Spinal cord (tissue), 10 donors: Measurements from ENCODE around the gene HGFAC. TPM values are rescaled to one million over a fixed set of nuclear protein-coding genes. Genes with fewer than 3 reads are reported as not detected.

Source experiments
- DNase-seq, 6 donors: peaks; one replicate each; pipeline versions ENCODE4 v3.0.0 to v3.0.0-alpha.2; 2013 to 2015; ENCODE audit warnings: low spot score in 6 of 6, low read depth in 4 of 6
- H3K27ac ChIP-seq: one replicate; pipeline ENCODE4 v1.5.1; 2013; ENCODE audit warnings: low read depth, low read length, control low read depth
- H3K27me3 ChIP-seq: one replicate; pipeline ENCODE4 v1.6.1; 2013; ENCODE audit warnings: low read length; ENCODE audit not compliant: control insufficient read depth, insufficient read depth
- H3K36me3 ChIP-seq: one replicate; pipeline ENCODE4 v1.6.1; 2013; ENCODE audit warnings: low read length; ENCODE audit not compliant: control insufficient read depth, insufficient read depth
- H3K4me1 ChIP-seq: one replicate; pipeline ENCODE4 v1.6.1; 2013; ENCODE audit warnings: low read length; ENCODE audit not compliant: control insufficient read depth, insufficient read depth
- H3K4me3 ChIP-seq: one replicate; pipeline ENCODE4 v1.5.1; 2013; ENCODE audit warnings: low read depth, low read length, control low read depth
- H3K9me3 ChIP-seq: one replicate; pipeline ENCODE4 v1.6.1; 2013; ENCODE audit warnings: low read length; ENCODE audit not compliant: control insufficient read depth, insufficient read depth
- WGBS: methylation state at CpG from one replicate; pipeline ENCODE4 v1.1.5; 2013; ENCODE audit warnings: missing lambda C conversion rate; ENCODE audit not compliant: insufficient coverage; 5-methylcytosine and 5-hydroxymethylcytosine counted together
- polyA plus RNA-seq, 2 donors: library from polyadenylated mRNA; unstranded; fragments of 120-200 nt; gene quantifications; one replicate each; pipeline ENCODE4 v1.2.1, GENCODE V29; 2013; ENCODE audit not compliant: insufficient read length in 2 of 2
- total RNA-seq, 2 donors: library from RNA; depleted of rRNA in 1 of 2; stranded (reverse); fragments of 120-200 nt in 1 of 2; fragments of >200 nt in 1 of 2; gene quantifications; one replicate each; pipeline versions ENCODE4 v1.2.3 to v1.2.4, GENCODE V29; 2013 to 2014
- donor health status: healthy.

Gene HGFAC
- total and polyA plus RNA-seq, 4 donors = 0.40 to 6.1 (median 3.5) TPM

- Histone ChIP-seq H3K36me3 (peaks cover 10% of the 10 kb centered on the region), H3K4me1 (peaks cover 65% of the 10 kb centered on the region), H3K4me3 (no peak overlapping the region), H3K27me3 (peaks cover 19% of the 10 kb centered on the region), H3K27ac (no peak overlapping the region), H3K9me3 (no peaks in the 10 kb centered on the region)
- DNase-seq = no peak
- WGBS = 89% methylated on average over 12 of the region's 12 CpGs
Measured at GRCh38 chr4:3482707-3483106, 40.9 kb downstream of the HGFAC start.

GRCh38 chr4:3483471-3483921 lies 41.7 kb downstream of the HGFAC start:
- whole genome bisulfite sequencing = 29% methylated on average over 23 of the region's 23 CpGs
- H3K4me1 ChIP-seq = peaks cover 62% of the 10 kb centered on the region
- no peak overlapping the region for H3K4me3 ChIP-seq
- H3K36me3 ChIP-seq = peaks cover 10% of the 10 kb centered on the region
- peak in 1 of 6 donors; percentile 29 for DNase-seq
- H3K9me3 ChIP-seq = no peaks in the 10 kb centered on the region
- H3K27ac ChIP-seq = no peak overlapping the region
- peaks cover 19% of the 10 kb centered on the region for H3K27me3 ChIP-seq

- Histone ChIP-seq H3K4me3 (no peak overlapping the region), H3K36me3 (peaks cover 7% of the 10 kb centered on the region), H3K27ac (no peak overlapping the region), H3K9me3 (no peaks in the 10 kb centered on the region), H3K27me3 (peaks cover 19% of the 10 kb centered on the region), H3K4me1 (peaks cover 61% of the 10 kb centered on the region)
- WGBS = 72% methylated on average over 43 of the region's 45 CpGs
- DNase-seq = no peak
Measured at GRCh38 chr4:3484057-3484973, 42.5 kb downstream of the HGFAC start.

- peaks cover 59% of the 10 kb centered on the region for H3K4me1 ChIP-seq
- H3K27ac ChIP-seq = no peak overlapping the region
- 42% methylated on average over 34 of the region's 36 CpGs for WGBS
- peaks cover 7% of the 10 kb centered on the region for H3K36me3 ChIP-seq
- DNase-seq = no peak
- H3K9me3 ChIP-seq = no peaks in the 10 kb centered on the region
- no peak overlapping the region for H3K4me3 ChIP-seq
- H3K27me3 ChIP-seq = peaks cover 19% of the 10 kb centered on the region
Measured at GRCh38 chr4:3485011-3485791, 43.4 kb downstream of the HGFAC start.

GRCh38 chr4:3485886-3486540 lies 44.2 kb downstream of the HGFAC start:
- peaks cover 7% of the 10 kb centered on the region for H3K36me3 ChIP-seq
- 87% methylated on average over 23 of the region's 25 CpGs for WGBS
- no peak for DNase-seq
- no peak overlapping the region for H3K4me3 ChIP-seq
- peaks cover 17% of the 10 kb centered on the region for H3K27me3 ChIP-seq
- no peak overlapping the region for H3K27ac ChIP-seq
- H3K4me1 ChIP-seq = peaks cover 51% of the 10 kb centered on the region
- no peaks in the 10 kb centered on the region for H3K9me3 ChIP-seq

- Histone ChIP-seq H3K9me3 (no peaks in the 10 kb centered on the region), H3K4me3 (no peak overlapping the region), H3K27me3 (peaks cover 24% of the 10 kb centered on the region), H3K36me3 (peaks cover 9% of the 10 kb centered on the region), H3K4me1 (peaks cover 52% of the 10 kb centered on the region), H3K27ac (no peak overlapping the region)
- 37% methylated on average over 22 of the region's 25 CpGs for WGBS
- DNase-seq = peak in 2 of 6 donors; percentile 25 to 55
Measured at GRCh38 chr4:3486541-3487540, 45.1 kb downstream of the HGFAC start.

- Histone ChIP-seq H3K27me3 (peaks cover 27% of the 10 kb centered on the region), H3K9me3 (no peaks in the 10 kb centered on the region), H3K27ac (no peak overlapping the region), H3K36me3 (peaks cover 16% of the 10 kb centered on the region), H3K4me3 (no peak overlapping the region), H3K4me1 (peaks cover 56% of the 10 kb centered on the region)
- DNase-seq = no peak
- WGBS = 50% methylated on average over 7 of the region's 7 CpGs
Measured at GRCh38 chr4:3487861-3488260, 46.1 kb downstream of the HGFAC start.

GRCh38 chr4:3488820-3489219 lies 47.1 kb downstream of the HGFAC start:
- H3K27me3 ChIP-seq = peaks cover 27% of the 10 kb centered on the region
- 53% methylated on average over 11 of the region's 11 CpGs for WGBS
- peaks cover 25% of the 10 kb centered on the region for H3K36me3 ChIP-seq
- no peak for DNase-seq
- H3K4me3 ChIP-seq = no peak overlapping the region
- H3K4me1 ChIP-seq = peaks cover 57% of the 10 kb centered on the region
- no peaks in the 10 kb centered on the region for H3K9me3 ChIP-seq
- no peak overlapping the region for H3K27ac ChIP-seq
